Fibroblast of skin of left biceps (primary cell): ENCODE data around the gene SUGCT.
"Not testable (repeated sequence)": the region's sequence is repeated elsewhere in the genome, so short reads cannot be mapped to it uniquely, and the experiment has no call there.

Experiments used
- DNase-seq, 2 experiments: peaks; one replicate each; pipeline ENCODE4 v3.0.0-alpha.2; 2013; ENCODE audit warnings: low read depth in 2 of 2

SUGCT gene

DNA sequence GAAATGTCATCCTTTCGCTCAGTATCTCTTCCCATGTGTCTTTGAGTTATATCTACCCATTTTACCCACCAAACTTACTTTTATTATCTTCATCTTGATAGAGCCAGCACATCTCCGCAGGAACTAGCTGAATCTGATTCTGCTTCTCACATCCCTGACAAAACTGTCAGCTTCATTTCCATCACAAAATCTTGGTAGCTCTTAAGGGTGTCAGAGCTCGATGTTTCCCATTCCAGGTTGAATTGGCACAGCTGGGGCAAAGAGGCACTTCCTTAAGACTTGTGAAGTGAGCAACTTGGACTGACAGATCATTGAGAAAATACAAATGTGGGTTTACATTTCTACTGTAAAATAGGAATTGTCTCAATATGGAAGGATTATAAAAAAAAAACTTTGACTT, 434.5 kb downstream of the SUGCT start:
- DNase-seq: no peak

DNA sequence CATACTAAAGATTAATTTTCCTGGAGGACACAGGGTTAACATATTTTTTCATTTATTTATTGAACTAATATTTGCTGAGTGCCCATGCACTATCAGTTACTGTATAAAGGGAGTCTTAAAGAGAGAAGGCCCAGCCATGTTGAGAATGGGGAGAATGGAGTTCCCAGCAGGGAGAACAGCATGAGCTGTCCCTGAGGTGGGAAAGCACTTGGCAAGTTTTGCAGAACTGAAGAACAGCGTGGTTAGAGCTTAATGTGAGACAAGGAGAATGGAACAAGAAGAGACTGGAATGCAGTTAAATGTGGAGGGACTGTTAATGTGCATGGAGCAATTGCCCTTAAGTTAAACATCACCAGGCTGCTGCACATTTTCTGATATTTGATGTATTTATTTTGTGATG, 435.4 kb downstream of the SUGCT start:
- DNase-seq: no peak

DNA sequence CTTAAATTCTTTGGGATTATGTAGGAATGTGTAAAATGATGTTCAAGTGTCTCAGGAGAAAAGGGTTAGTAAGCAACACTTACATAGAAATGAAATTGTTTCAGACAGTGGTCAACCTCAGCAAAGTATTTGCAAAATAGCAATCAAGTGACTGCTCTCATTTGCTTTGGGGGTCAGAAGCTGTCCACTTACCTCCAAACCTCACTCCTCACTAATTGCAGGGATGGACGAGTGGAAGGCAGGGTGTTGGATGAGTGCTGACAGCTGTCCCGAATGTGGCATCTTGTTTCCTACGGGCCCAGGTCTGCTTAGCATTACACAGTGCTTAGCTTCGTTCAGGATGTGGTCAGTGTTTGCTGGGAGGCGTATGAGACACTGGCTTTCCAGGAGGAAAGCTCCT, 437.0 kb downstream of the SUGCT start:
- DNase-seq: peak; percentile 99 to 100

DNA sequence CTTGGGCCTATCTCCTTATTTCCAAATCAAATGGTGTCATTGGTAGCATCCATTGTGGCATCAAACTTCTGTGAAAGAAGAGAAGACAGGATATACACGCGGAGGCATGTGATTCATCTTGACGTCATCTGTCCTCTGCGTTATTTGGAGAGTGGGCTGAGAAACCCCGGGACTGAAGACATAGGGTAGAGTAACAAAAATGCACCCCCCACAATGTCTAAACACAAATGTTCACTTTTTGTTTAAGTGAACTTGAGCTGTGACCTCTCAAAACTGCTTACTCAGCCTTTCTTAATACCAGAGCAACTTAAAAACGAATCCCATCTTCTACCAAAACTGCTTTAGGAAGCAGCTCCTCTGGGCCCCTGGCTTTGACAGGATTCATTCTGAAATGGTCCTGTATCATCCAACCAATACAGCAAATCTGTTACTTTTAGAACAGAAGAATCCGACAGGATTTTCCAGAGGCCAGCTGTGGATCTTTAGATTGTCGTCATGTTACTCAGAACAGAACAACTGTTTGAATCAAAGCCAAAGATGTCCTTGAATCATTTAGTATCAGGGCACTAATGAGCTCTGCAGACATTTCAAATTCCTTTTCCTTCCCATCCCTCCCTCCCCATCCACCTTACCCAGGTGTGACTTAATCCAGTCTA, 438.1 kb downstream of the SUGCT start:
- DNase-seq: no peak

DNA sequence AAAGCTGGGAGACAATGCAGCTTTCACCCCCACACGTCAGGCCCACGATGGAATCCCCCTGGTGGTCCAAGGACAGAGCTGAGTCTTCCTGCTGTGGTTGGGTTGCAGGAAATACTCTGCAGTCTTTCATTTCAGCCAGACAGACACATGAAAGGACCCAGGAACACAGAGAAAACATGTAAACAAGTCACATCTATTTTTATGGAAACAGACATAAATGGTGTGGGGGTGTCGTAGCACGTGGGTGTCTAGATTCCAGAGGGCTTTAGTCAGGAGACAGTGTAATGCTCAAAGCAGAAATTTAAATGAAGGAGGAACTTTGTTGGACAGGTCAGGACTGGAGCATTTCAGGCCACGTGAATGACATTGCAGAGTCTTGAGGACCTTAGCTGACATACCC, 444.6 kb downstream of the SUGCT start:
- no peak for DNase-seq

DNA sequence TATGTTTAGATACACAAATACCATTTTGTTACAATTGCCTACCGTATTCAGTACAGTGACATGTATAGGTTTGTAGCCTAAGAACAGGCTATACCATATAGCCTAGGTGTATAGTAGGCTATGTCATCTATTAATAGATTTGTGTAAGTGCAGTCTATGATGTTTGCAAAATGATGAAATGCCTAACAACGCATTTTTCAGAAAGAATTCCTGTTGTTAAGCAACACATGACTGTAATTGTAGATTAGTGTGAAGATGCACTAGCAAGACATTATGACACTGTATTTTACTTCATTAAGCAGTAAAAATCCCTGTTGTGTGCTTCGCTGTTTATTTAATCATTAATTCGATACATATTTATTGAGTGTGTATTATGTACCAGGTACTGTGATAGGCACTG, 446.0 kb downstream of the SUGCT start:
- no peak for DNase-seq

DNA sequence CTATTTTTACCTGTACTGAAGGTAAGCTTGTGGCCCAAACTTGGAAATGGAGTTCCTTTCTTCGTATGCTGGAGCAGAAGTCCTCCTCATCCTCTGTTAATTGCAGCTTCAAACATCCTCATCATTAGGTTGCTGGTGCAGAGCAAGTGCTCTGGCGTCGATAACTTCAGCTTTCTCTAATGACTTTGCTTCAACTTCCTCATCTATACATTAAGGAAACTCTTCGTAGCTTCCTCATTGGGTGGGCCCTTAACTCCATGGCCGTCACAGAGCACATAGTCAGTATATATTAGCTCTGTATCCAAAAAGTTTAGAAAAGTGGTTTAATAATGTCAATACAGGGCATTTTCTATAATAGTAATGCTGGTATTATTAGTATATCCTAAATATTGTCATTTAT, 447.7 kb downstream of the SUGCT start:
- no peak for DNase-seq

DNA sequence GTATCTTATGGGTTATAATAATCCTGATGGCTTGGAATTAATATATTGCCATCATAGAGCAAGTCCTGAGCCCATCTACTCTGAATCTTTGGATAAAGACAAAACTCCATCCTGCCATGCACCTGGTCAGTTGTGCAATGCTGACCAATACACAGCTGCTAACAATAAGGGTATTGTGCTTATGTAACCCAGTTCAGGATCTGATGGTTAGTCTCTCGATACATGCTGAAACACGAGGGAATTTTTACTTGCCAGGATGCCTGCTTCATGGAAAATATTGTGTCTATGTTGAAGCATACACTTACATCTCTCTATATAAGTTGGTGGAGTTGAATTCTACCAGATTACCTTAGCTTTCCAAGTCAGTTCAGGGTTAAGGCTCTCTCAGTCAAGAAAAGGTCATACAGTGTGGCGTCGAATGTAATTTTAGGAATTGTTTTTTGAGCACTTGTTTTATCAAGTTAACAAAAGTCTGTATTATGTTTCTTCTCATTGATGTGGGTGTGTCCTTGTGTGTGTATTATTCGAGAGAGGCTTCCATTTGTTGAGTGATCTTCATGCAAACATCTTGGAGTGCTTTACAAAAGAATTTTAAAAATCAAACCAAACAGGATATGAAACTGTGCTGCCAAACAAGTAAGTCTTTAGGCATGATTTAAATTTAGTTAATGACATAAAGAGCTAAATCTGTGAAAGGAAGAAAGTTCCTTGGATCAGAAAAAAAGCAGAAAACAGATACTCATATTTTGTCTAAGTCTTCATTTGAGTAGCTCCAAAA, 449.1 kb downstream of the SUGCT start:
- peak in 1 of 2 experiments; percentile 12 for DNase-seq

DNA sequence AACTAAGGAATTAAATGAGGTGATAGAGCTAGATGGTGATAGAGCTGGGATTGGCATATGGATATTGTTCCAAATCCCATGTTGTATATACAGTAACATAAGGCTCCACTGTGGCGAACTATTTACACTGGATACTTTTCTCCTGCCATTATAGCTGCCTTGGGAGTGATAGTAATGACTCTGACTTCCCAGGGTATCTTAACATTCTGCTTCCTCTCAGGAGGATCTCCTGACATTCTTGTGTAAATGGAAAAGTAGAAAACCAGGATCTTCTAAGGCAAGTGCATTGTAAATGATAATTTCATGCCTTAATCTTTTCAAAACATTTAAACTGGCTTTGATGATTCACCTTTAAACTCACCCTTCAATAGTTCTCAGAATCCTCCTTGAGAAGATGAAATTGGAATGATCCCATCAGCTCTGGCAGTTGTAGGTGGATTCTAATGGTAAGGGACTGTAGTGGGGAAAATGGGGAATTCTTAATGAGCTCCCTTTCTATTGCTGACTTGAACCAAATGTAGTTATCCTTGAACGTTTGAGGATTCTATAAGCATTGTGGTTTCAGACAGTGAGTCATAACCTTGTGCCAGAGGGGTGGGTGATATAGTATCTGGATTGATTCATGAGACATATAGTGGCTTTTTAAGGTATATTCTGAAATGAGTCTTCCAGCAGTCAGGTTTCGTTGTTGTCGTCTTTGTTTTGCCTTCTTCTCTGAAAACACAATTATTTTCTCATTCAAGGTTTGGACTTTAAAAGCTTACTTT, 450.0 kb downstream of the SUGCT start:
- peak in 1 of 2 experiments; percentile 25 for DNase-seq

DNA sequence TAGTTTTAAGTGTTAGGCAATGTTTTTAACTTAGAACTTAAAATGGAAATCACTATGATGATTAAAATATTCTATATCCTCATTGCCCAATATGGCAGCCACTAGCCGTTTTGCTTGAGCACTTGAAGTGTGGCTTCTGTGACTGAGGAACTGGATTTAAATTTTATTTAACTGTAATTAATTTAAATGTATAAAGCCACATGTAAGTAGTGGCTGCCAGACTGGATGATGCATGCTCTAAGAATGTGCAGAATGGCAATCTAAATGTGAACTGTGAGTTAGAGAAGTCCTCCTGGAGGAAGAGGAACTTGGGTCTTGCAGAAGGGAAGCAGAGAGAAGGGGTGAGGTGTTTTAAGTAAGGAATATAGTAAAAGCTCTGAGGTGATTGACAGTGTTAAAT, 451.4 kb downstream of the SUGCT start:
- peak; percentile 56 to 62 for DNase-seq

DNA sequence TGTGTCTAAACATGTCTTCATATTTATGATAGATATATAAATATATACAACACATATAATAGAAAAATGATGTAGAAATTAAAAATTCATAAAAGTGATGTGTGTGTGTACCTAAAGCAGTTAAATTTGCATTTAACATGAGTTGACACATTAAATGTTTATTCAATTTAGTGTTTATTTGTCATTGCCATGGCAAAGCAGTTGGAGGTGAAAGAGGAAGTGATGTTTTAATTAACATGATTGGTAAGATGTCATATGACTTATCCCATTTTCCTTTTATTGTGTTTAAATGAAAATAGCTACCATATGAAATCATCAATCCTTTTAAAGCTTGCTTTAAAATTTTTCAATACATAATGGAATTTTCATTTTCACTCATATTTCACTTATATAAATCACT, 452.6 kb downstream of the SUGCT start:
- no peak for DNase-seq

DNA sequence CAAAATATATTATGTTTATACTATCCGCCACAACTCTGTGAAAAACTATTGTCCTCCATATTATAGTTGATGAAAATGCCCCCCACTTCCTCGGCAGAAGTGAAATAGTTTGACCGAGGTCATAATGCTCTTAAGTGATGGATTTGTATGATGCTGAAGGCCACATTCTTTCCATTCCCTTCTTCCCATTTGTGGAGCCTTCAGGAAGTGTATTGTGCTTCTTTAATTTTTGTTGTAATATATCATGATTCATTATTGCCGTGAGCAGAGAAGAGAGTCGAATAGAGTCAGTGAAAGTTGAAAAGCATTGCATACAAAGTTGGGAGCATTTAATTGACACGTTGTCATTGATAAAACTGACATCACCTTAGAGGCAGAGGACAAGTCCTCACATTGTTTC, 460.3 kb downstream of the SUGCT start:
- no peak for DNase-seq

DNA sequence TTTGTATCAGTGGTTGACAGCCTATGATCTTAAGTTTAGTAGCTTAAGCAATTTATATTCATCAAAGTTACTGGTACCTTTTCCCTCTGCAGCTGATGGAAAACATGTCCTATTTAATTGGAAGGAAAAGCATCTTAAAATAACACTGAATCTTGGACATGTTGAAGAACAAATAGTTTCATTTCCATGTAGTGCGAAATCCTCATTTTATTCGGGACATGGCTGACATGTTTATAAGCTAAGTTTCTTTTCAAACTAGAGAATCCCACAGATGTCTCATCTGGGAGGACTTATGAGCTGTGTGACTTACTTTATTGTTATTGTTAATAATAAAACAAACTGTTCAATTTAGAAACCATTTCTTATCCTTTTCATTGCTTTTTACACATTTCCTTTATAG, 461.0 kb downstream of the SUGCT start:
- DNase-seq: no peak

DNA sequence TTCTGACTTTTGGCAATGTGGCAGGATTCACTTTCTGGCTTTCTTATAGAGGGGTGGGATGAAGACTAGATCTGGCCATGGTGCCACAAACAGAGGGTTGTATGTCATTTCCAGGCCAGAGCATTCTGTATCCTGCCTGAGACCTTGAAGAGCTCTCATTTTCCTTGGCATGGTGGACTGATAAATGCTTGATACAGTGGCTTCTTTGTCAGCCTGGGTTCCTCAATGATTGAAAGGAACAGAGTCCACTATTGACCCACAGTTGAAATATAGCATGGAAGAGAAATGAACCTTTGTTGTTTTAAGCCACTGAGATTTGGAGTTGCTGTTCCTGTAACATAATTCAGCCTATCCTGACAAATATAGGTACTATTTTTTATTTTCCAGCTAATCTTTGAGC, 462.7 kb downstream of the SUGCT start:
- DNase-seq: no peak

DNA sequence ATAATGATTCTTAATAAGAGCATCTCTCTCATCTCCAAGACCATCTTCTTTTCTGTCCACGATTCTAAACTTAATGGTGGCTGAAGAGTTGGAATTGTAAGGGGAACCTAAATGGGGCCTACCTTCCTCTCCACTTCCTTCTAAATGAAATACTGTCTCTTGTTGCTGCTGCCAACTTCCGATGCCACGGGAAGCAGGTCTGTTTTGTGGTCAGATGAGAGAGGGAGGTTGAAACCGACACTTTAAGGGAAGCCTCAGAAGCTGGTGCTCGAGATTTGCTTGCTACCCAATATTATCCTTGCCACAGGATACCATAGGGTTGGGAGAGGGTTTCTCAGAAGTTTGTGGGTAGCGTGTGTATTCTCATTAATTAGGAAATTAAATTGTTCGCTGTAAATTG, 464.1 kb downstream of the SUGCT start:
- DNase-seq: no peak

DNA sequence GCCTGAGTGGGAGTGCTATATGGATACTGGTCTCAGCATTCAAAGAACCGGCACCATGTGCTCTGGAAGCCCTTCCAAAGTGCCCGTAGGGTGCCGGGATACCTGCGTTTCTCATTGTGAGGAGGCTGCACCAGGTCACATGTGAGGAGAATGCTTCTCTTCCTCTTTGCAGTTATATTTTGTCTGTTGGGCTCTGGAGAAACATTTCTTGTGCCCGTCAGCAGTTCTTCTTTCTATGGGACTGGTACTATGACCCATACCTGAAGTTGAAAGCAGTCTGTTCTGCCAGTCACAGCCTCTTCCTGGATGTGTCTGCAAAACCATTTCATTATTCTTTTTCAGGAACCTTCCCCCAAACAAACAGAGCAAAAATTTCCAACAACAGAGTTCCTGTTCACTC, 465.0 kb downstream of the SUGCT start:
- no peak for DNase-seq

DNA sequence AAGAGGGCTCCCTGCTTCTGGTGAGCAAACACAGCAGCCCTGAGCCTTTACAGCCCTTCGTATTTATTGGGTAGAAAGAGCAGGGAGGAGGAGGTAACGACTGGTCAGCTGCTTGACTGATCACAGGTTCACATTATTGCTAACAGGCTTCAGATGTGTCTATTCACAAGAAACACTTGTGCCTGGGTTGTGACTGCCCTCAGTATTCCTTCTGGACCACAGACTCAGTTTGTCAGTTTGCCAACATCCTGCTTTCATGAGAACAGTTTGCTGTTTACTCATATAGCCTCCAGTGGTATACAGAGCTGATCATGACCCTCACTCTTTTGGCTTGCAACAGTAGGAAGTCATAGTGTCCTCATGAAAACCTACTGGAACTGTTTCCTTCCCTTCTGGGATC, 467.5 kb downstream of the SUGCT start:
- not testable (repeated sequence) for DNase-seq

DNA sequence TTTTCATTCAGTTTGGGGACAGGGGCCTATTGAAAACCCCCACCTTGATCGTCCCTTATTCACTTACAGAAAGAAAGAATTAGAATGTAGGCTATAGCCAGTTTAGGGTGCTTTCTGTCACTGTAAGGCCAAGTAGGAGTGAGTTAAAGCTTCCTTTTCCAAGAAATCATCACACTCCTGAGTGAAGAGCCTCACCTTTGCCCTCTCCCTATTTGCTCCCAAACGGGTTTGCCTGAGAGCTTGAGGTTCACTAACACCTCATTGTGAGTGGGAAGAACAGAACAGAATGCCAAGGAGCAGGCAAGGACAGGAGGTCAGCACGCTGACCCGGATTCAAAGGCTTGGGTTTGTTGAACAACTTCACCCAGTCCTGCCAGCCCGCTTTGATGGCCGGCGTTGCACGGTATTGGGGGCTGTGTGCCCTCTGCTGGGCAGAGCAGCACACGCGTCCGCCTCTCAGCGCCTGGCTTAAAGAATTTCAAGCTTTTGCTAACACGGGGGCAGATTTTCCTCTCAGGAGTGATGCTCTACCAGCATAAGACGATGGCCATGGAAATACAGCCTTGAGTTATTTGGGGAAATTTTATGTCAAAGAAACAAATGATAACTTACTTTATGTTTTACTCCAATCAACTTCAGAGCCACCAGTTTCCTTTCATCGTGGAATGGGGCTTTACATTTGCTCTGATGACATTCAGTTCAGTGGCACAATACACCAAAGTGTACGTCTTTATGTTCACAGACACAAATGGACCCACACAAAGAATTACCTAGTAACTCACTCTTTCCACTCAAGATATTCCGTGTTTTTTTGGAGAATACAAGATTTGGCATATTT, 470.0 kb downstream of the SUGCT start:
- no peak for DNase-seq

DNA sequence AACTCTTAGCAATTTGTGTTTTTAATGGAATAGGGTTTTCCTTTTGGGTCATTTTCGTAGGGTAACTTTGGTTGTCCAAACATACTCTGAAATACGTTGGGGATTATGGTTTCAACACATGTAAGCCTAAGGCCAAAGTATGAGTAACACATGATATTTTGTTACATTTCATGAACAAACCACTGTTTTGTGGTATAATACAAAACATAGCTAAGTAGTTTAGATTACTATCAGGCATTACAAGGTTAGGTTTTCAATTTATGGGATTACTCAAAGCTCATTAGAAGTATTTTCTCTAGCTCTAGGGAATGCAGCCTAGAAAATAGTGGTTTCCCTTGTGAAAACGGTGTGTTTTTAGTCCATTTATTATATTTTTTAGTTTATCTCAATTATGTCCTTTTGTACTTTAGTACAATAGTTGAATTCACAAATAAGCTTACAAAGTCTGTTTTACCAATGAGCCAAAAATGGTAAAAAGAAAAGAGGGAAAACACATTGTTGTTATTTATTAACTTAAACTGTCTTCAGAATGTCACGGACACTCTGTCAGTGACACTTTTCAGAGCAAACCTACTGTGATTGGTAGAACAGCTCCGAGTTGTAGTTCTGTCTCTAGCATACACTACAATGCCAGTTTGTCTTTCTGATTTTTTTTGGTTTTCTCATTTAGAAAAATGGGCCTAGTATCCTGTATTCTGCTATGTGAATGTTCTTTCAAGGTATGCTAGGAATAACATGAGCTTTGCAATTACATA, 473.7 kb downstream of the SUGCT start:
- no peak for DNase-seq

DNA sequence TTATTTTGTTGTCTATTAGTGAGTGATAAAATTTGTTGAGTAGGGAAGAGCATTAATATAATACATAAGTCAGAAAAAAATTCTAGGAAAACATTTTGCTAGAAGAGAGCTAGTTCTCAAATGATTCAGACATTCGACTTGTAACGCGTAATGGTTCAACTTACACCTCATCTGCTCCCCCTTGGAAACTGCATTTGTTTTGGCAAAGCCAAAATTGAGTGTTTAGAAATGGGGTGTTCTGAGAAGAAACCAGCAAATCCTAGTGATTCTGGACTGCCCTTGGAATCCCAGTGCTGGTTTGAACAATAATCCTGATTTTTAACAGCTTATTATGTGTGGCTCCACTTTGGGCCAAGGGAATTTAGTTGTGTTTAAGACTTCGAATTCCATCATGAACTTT, 475.7 kb downstream of the SUGCT start:
- no peak for DNase-seq
